Lung (tissue), 12 donors: ENCODE measurements around the gene ARID1B. TPM values are rescaled to one million over a fixed set of nuclear protein-coding genes. Genes with fewer than 3 reads are reported as not detected.
A peak's percentile ranks its signal among the peaks of the same experiment; 100 is the strongest.

Experiments used
- ATAC-seq: fragments of 200-7000 bp; cut with Tn5 transposase; one replicate; pipeline ENCODE4 v1.9.1; 2020; ENCODE audit warnings: moderate number of reproducible peaks; ENCODE audit not compliant: insufficient read depth, low FRiP score
- DNase-seq, 3 donors: peaks; one replicate each; pipeline ENCODE4 v3.0.0-alpha.2; 2013 to 2017
- H3K27ac ChIP-seq, 2 donors: one replicate each; pipeline ENCODE4 v1.5.1; 2013; ENCODE audit warnings: mild to moderate bottlenecking in 2 of 2, moderate library complexity in 2 of 2, control low read depth in 1 of 2, inconsistent platforms in 1 of 2, low read depth in 1 of 2, low read length in 1 of 2
- H3K27me3 ChIP-seq, 3 donors: one replicate each; pipeline ENCODE4 v1.5.1; 2013; ENCODE audit warnings: low read length in 2 of 3; ENCODE audit not compliant: control insufficient read depth in 3 of 3, insufficient read depth in 3 of 3
- H3K36me3 ChIP-seq, 4 donors: one replicate each; pipeline ENCODE4 v1.5.1; 2013; ENCODE audit warnings: low read length in 4 of 4, mild to moderate bottlenecking in 1 of 4, moderate library complexity in 1 of 4; ENCODE audit not compliant: control insufficient read depth in 4 of 4, insufficient read depth in 4 of 4
- H3K4me1 ChIP-seq, 5 donors: one replicate each; pipeline ENCODE4 v1.5.1; 2013; ENCODE audit warnings: low read length in 5 of 5, mild to moderate bottlenecking in 2 of 5, moderate library complexity in 1 of 5; ENCODE audit not compliant: control insufficient read depth in 5 of 5, insufficient read depth in 5 of 5
- H3K4me3 ChIP-seq: one replicate; pipeline ENCODE4 v1.5.1; 2013; ENCODE audit warnings: mild to moderate bottlenecking, control low read depth, moderate library complexity
- H3K9ac ChIP-seq, 2 donors: one replicate each; pipeline ENCODE4 v1.5.1; 2013; ENCODE audit warnings: low read length in 2 of 2, control low read depth in 1 of 2; ENCODE audit not compliant: insufficient read depth in 1 of 2
- H3K9me3 ChIP-seq, 4 donors: one replicate each; pipeline ENCODE4 v1.5.1; 2013; ENCODE audit warnings: low read length in 3 of 4, mild to moderate bottlenecking in 1 of 4, moderate library complexity in 1 of 4; ENCODE audit not compliant: control insufficient read depth in 4 of 4, insufficient read depth in 3 of 4
- WGBS, 2 donors: extraction: QIAGEN DNeasy Blood & Tissue Kit; methylation state at CpG; one replicate each; pipeline ENCODE4 v1.1.7; 2013; 5-methylcytosine and 5-hydroxymethylcytosine counted together
- polyA plus RNA-seq, 2 donors: library from polyadenylated mRNA; stranded (reverse); fragments of 200-250 nt; gene quantifications; one replicate each; pipeline ENCODE4 v1.2.1, GENCODE V29; 2013
- total RNA-seq, 2 donors: library from RNA; depleted of rRNA in 1 of 2; stranded (reverse); fragments of >200 nt in 1 of 2; gene quantifications; one replicate each; pipeline ENCODE4 v1.2.1, GENCODE V29; 2014 to 2021
- TF ChIP-seq, protein P1 (sequence below): IDR thresholded peaks from 2 replicates; pipeline ENCODE4 v1.5.1; 2012; ENCODE audit warnings: mild to moderate bottlenecking; ENCODE audit errors: control extremely low read depth, extremely low read depth
- donor health status: control.
- donor health status: control.
- donor health status: Bipolar disorder and iron deficiency.
- donor health status: healthy.
- donor health status: DM: yes; HTN: yes; CAD: no.

Gene ARID1B
- total and polyA plus RNA-seq, 4 donors, result 10.5 to 239 (median 50.9) TPM

DNA sequence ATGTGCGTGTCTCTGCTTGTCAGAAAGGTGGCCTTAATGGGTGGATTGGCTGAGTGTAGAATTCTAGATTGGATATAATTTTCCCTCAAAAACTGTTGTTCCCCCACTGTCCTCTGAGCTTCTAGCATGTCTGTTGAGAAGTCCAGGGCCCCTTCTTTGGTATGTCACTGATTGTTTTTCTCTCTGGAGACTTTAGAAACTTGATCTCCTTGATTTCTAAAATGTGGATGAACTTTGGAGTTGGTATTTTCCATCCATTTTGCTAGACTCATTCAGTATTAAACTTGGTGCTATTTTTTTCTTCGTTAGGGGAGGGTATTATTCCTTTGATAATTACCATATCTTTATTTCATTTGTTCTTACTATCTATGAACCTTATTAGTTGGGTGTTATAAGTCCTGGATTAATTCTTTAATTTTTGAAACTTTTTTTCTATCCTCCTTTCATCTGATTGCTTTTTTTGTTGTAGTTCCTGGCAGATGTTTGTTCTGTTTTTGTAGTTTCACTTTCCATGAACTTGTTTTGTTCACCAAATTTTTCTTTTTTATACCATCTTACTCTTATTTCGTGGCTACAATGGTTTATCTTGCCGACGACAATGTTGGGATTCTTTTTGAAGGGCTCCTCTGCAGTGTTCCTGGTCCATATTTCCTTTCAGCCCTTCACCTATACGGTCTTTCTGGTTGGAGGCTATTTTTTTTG, 68.4 kb downstream of the ARID1B start:
- WGBS, 2 donors, result 88 to 89% methylated on average over 6 of the region's 6 CpGs
- ATAC-seq (no peak), DNase-seq (no peak)
- H3K4me3 ChIP-seq, result no peak overlapping the region
- no peaks in the 10 kb centered on the region for H3K9me3 ChIP-seq
- H3K9ac ChIP-seq, result no peak overlapping the region
- H3K36me3 ChIP-seq, result no peaks in the 10 kb centered on the region
- peaks cover 22 to 70% (median 24%) of the 10 kb centered on the region in 5 donors for H3K4me1 ChIP-seq
- TF ChIP-seq, protein P1, sequence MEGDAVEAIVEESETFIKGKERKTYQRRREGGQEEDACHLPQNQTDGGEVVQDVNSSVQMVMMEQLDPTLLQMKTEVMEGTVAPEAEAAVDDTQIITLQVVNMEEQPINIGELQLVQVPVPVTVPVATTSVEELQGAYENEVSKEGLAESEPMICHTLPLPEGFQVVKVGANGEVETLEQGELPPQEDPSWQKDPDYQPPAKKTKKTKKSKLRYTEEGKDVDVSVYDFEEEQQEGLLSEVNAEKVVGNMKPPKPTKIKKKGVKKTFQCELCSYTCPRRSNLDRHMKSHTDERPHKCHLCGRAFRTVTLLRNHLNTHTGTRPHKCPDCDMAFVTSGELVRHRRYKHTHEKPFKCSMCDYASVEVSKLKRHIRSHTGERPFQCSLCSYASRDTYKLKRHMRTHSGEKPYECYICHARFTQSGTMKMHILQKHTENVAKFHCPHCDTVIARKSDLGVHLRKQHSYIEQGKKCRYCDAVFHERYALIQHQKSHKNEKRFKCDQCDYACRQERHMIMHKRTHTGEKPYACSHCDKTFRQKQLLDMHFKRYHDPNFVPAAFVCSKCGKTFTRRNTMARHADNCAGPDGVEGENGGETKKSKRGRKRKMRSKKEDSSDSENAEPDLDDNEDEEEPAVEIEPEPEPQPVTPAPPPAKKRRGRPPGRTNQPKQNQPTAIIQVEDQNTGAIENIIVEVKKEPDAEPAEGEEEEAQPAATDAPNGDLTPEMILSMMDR, result no peak
- H3K27me3 ChIP-seq, result no peaks in the 10 kb centered on the region
- no peak overlapping the region for H3K27ac ChIP-seq

DNA sequence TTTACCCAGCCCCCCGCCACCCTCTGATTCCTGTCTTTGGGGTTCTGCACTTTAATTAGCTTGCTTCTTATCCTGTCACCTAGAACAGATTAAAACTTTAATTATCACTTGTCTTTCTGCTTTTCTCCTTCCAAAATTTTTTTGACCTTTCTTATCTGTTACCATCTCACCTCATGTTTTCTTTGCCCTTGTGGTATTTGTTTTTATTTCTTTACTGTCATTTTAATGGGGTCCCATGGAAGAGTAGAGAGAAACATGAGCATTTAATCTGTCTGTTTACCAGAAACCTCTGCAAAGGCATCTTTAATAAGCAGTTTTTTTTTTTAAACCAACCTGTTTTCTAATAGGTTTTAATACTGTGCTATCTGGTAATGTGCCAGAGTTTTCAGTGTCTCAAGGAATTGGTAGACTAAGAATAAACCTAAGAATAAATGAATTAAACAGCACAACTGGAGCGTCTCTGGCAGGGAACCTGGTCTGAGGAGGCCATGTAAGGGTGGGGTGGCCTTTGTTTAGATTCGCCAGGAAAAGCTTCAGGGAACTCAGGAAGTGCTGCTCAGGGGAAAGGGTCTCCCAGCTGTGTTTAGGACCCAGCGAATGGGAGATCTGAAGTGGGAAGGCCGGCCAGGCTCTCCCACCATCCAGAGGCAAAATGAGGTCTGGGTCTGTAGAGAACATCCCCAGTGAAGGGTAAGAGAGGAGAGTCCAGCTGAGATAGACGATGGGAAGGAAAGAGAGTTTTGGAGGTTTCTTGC, 69.8 kb downstream of the ARID1B start:
- Histone ChIP-seq H3K4me3 (no peak overlapping the region), H3K27me3 (no peaks in the 10 kb centered on the region), H3K27ac (peak overlapping the region; percentile 20 to 34), H3K4me1 (peaks cover 20 to 71% (median 23%) of the 10 kb centered on the region in 5 donors), H3K9me3 (no peaks in the 10 kb centered on the region), H3K9ac (no peak overlapping the region), H3K36me3 (no peaks in the 10 kb centered on the region)
- DNase-seq (no peak), ATAC-seq (no peak)
- 60 to 64% methylated on average over 6 of the region's 6 CpGs for WGBS, 2 donors
- TF ChIP-seq, protein P1, result no peak

DNA sequence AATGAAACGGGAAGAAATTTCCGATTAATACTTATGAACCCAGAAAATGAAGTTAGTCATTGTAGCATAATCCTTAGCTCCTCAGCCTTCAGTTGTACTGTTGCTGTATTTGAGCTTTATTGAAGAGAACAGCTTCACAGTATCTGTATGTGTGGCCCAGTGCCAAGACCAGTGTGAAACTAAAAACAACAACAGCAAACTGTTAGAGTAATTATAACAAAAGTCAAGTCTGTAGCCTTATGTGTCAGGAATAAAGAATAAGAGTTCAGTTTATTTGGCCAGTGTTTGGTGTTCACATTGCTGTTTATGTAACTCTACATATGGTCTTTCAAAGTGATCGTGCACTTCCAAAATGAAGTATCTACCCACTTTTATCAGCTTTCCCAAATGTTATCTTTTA, 70.9 kb downstream of the ARID1B start:
- DNase-seq (peak in 1 of 3 donors; percentile 49), ATAC-seq (no peak)
- Histone ChIP-seq H3K9ac (no peak overlapping the region), H3K27ac (peak overlapping the region in 1 of 2 donors; percentile 87), H3K36me3 (no peaks in the 10 kb centered on the region), H3K9me3 (no peaks in the 10 kb centered on the region), H3K4me1 (peaks cover 14 to 68% (median 18%) of the 10 kb centered on the region in 5 donors), H3K27me3 (no peaks in the 10 kb centered on the region), H3K4me3 (no peak overlapping the region)
- TF ChIP-seq, protein P1, result no peak
- 60 to 70% methylated on average over 3 of the region's 3 CpGs for WGBS, 2 donors
